Measurements from ENCODE around the gene MAPK1.

GRCh38 chr22:21826204-21826603 lies 41.2 kb downstream of the MAPK1 start:
- no peak for TF ChIP-seq POLR2A (IDR thresholded peaks at IDR 0.05)
- no peak for TF ChIP-seq CTCF (IDR thresholded peaks at IDR 0.05)

Measured in uterus (tissue), 2 donors.